Measurements from ENCODE around the gene GJC2.

The GJC2 gene

GRCh38 chr1:228148196-228148861 lies 1.4 kb upstream of the GJC2 start:
- H3K9ac ChIP-seq (ENCODE audit: low read depth, low read length): no peak overlapping the region
- H3K36me3 ChIP-seq (ENCODE audit: insufficient read depth, low read length): peaks cover 61% of the 10 kb centered on the region
- no peak overlapping the region for H3K4me3 ChIP-seq (ENCODE audit: low read depth in 1 of 2, low read length in 2 of 2)
- H4K20me1 ChIP-seq (ENCODE audit: insufficient read depth, low read length): peaks cover 76% of the 10 kb centered on the region
- DNase-seq (no peak), ATAC-seq (ENCODE audit: insufficient read depth, low read depth) (no peak)
- no peak overlapping the region for H3K27ac ChIP-seq (ENCODE audit: low read length)
- no peak overlapping the region for H3K4me2 ChIP-seq (ENCODE audit: insufficient read depth, low read length)
- H2AFZ ChIP-seq (ENCODE audit: low read depth, low read length): no peak overlapping the region
- no peaks in the 10 kb centered on the region for H3K27me3 ChIP-seq (ENCODE audit: insufficient read depth, low read length, poor library complexity)
- H3K4me1 ChIP-seq (ENCODE audit: insufficient read depth, low read length): peaks cover 13% of the 10 kb centered on the region
- H3K9me3 ChIP-seq (ENCODE audit: insufficient read depth, low read length, severe bottlenecking): no peaks in the 10 kb centered on the region
- TF ChIP-seq EZH2 (IDR thresholded peaks at IDR 0.05; ENCODE audit: borderline replicate concordance, low read depth, low read length, severe bottlenecking): no peak
- no peak for TF ChIP-seq CTCF (IDR thresholded peaks at IDR 0.05; ENCODE audit: borderline replicate concordance, extremely low read depth, low read length, poor library complexity, severe bottlenecking)
- peaks cover 41% of the 10 kb centered on the region for H3K79me2 ChIP-seq (ENCODE audit: insufficient read depth, low read length)

GRCh38 chr1:228148935-228149405 lies 760 bp upstream of the GJC2 start:
- no peak overlapping the region for H3K9ac ChIP-seq (ENCODE audit: low read depth, low read length)
- peaks cover 70% of the 10 kb centered on the region for H4K20me1 ChIP-seq (ENCODE audit: insufficient read depth, low read length)
- no peak overlapping the region for H2AFZ ChIP-seq (ENCODE audit: low read depth, low read length)
- H3K4me1 ChIP-seq (ENCODE audit: insufficient read depth, low read length): peaks cover 6% of the 10 kb centered on the region
- TF ChIP-seq CTCF (IDR thresholded peaks at IDR 0.05; ENCODE audit: borderline replicate concordance, extremely low read depth, low read length, poor library complexity, severe bottlenecking) (no peak), EZH2 (IDR thresholded peaks at IDR 0.05; ENCODE audit: borderline replicate concordance, low read depth, low read length, severe bottlenecking) (no peak)
- DNase-seq: no peak
- H3K79me2 ChIP-seq (ENCODE audit: insufficient read depth, low read length): peaks cover 35% of the 10 kb centered on the region
- no peaks in the 10 kb centered on the region for H3K9me3 ChIP-seq (ENCODE audit: insufficient read depth, low read length, severe bottlenecking)
- no peak overlapping the region for H3K27ac ChIP-seq (ENCODE audit: low read length)
- 0 out of 3 replicates have a peak, but pooled peaks have one; percentile 6 for ATAC-seq (ENCODE audit: insufficient read depth, low read depth)
- no peaks in the 10 kb centered on the region for H3K27me3 ChIP-seq (ENCODE audit: insufficient read depth, low read length, poor library complexity)
- H3K4me2 ChIP-seq (ENCODE audit: insufficient read depth, low read length): no peak overlapping the region
- H3K36me3 ChIP-seq (ENCODE audit: insufficient read depth, low read length): peaks cover 58% of the 10 kb centered on the region
- H3K4me3 ChIP-seq (ENCODE audit: low read depth in 1 of 2, low read length in 2 of 2): no peak overlapping the region

GRCh38 chr1:228150120-228150460 lies 360 bp downstream of the GJC2 start:
- Histone ChIP-seq H3K4me1 (ENCODE audit: insufficient read depth, low read length) (no peaks in the 10 kb centered on the region), H3K36me3 (ENCODE audit: insufficient read depth, low read length) (peaks cover 48% of the 10 kb centered on the region), H4K20me1 (ENCODE audit: insufficient read depth, low read length) (peaks cover 65% of the 10 kb centered on the region), H3K4me2 (ENCODE audit: insufficient read depth, low read length) (no peak overlapping the region), H2AFZ (ENCODE audit: low read depth, low read length) (no peak overlapping the region), H3K79me2 (ENCODE audit: insufficient read depth, low read length) (peaks cover 24% of the 10 kb centered on the region), H3K27ac (ENCODE audit: low read length) (no peak overlapping the region), H3K27me3 (ENCODE audit: insufficient read depth, low read length, poor library complexity) (no peaks in the 10 kb centered on the region), H3K4me3 (ENCODE audit: low read depth in 1 of 2, low read length in 2 of 2) (no peak overlapping the region), H3K9me3 (ENCODE audit: insufficient read depth, low read length, severe bottlenecking) (no peaks in the 10 kb centered on the region), H3K9ac (ENCODE audit: low read depth, low read length) (no peak overlapping the region)
- no peak for TF ChIP-seq CTCF (IDR thresholded peaks at IDR 0.05; ENCODE audit: borderline replicate concordance, extremely low read depth, low read length, poor library complexity, severe bottlenecking)
- no peak for TF ChIP-seq EZH2 (IDR thresholded peaks at IDR 0.05; ENCODE audit: borderline replicate concordance, low read depth, low read length, severe bottlenecking)
- no peak for DNase-seq
- no peak for ATAC-seq (ENCODE audit: insufficient read depth, low read depth)

Measured in DND-41 (cell line).